Heart left ventricle (tissue), 11 donors: ENCODE measurements around the gene ENTPD3. TPM values are rescaled to one million over a fixed set of nuclear protein-coding genes. Genes with fewer than 3 reads are reported as not detected.

ENCODE experiments used
- polyA plus RNA-seq, 2 donors: library from polyadenylated mRNA; stranded (reverse); fragments of 200-250 nt; gene quantifications; one replicate each; pipeline ENCODE4 v1.2.3, GENCODE V29; 2013
- total RNA-seq, 9 donors: library from RNA; depleted of rRNA in 2 of 9; stranded (reverse); fragments of >200 nt in 2 of 9; fragmentation: NEBNext Ultra II Directional in 3 of 9; extraction: Animal tissue kit (Norgen Biotek cat#: 25700) in 3 of 9; gene quantifications; one replicate each; pipeline versions ENCODE4 v1.1.0 to v1.2.4, GENCODE V29; 2016 to 2023
- donor health status: ischemic (EF 13 %, LVEDD 7.1; RV severe dilation, severe dysfunction).
- donor health status: healthy with polysubstance abuse.
- donor health status: DM: no; HTN: yes; CAD: no.
- donor health status: DM: no; HTN: no; CAD: no.
- donor health status: ischemic (EF 25% LVEDD 5.7; RV mildly dilated, moderate dysfunction).
- donor health status: healthy.
- donor health status: DM: yes; HTN: yes; CAD: no.
- donor health status: PGD.
- donor health status: nonischemic (EF 23%, LVEDD 6.1; RV moderate dilation, normal function).

Gene ENTPD3
- total and polyA plus RNA-seq, 11 donors: 0.12 to 0.83 (median 0.32) TPM

Other genes with a start within 250 kb of the ENTPD3 start
- gene EIF1B, start 77.5 kb upstream of the ENTPD3 start, total RNA-seq: 100 to 1,000 TPM in 7 of 9 donors, 10 to 100 TPM in 2; 64.0 to 357 (median 289) TPM
- gene EIF1B, start 77.5 kb upstream of the ENTPD3 start, polyA plus RNA-seq: 100 to 1,000 TPM; 170 to 590 TPM
- 1,000 to 10,000 TPM in 6 of 9 donors, 100 to 1,000 TPM in 3; 159 to 1,346 (median 1,032) TPM for gene RPL14, start 70.2 kb downstream of the ENTPD3 start, total RNA-seq
- 1,000 to 10,000 TPM; 1,136 to 1,245 TPM for gene RPL14, start 70.2 kb downstream of the ENTPD3 start, polyA plus RNA-seq
- gene ZNF619, start 89.9 kb downstream of the ENTPD3 start, total RNA-seq: 1 to 10 TPM; 2.8 to 8.2 (median 4.8) TPM
- 1 to 10 TPM; 1.3 to 2.7 TPM for gene ZNF619, start 89.9 kb downstream of the ENTPD3 start, polyA plus RNA-seq
- 1 to 10 TPM; 1.1 to 4.4 (median 2.5) TPM for gene ZNF620, start 118.9 kb downstream of the ENTPD3 start, total RNA-seq
- 1 to 10 TPM; 1.1 to 2.5 TPM for gene ZNF620, start 118.9 kb downstream of the ENTPD3 start, polyA plus RNA-seq
- gene ZNF621, start 137.8 kb downstream of the ENTPD3 start, total RNA-seq: 10 to 100 TPM in 4 of 9 donors, 1 to 10 TPM in 5; 7.6 to 14.3 (median 9.7) TPM
- gene ZNF621, start 137.8 kb downstream of the ENTPD3 start, polyA plus RNA-seq: 1 to 10 TPM; 7.4 to 7.5 TPM